ENCODE data around the gene CDC37L1. TPM values are rescaled to one million over a fixed set of nuclear protein-coding genes. Genes with fewer than 3 reads are reported as not detected.
"Not testable (repeated sequence)": the region's sequence is repeated elsewhere in the genome, so short reads cannot be mapped to it uniquely, and the experiment has no call there.

Gene CDC37L1
- total RNA-seq, 6 experiments from 2014 or later, result 11.0 to 16.5 (median 12.0) TPM

DNA sequence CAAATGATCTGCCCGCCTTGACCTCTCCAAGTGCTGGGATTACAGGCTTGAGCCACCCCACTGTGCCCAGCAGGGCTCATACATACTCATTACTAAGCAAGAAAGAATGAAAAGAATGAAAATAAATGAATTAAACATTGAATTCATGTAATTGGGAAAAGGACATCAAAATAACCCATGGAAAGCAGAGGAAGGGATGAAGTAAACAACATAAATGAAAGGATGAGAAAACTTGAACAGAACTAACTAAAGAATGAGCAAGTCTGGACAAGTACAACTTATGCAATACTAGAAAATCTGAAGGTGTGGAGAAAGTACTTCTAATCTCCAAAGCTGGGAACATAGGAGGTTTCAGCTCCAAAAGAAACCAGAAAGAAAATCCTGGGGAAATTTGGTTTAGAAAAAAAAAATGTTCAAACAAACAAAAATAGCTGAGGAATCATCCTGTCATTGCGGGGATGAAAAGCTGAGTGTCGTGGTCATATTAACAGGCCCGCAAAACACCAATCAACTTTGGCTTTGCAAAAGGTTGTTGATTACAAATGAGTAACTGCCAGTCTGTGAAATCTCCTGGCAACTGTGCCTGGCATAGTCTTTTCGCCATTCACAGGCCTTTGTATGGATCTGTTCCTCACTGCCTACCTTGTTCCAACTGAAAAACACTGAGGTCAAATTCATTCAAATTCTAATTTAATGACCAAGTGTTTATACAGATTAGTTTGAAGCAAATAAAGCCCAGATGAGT lies 63.9 kb downstream of the CDC37L1 start:
- DNase-seq, result no peak
- no peaks in the 10 kb centered on the region for H3K36me3 Mint-ChIP-seq (ENCODE audit: low read depth)
- H3K9me3 Mint-ChIP-seq, result no peaks in the 10 kb centered on the region
- no peak overlapping the region; the same call in 1 of the 2 replicates for H3K4me3 Mint-ChIP-seq
- peak overlapping the region; percentile 27; the same call in 1 of the 2 replicates for H3K27ac Mint-ChIP-seq
- TF ChIP-seq, protein P1, sequence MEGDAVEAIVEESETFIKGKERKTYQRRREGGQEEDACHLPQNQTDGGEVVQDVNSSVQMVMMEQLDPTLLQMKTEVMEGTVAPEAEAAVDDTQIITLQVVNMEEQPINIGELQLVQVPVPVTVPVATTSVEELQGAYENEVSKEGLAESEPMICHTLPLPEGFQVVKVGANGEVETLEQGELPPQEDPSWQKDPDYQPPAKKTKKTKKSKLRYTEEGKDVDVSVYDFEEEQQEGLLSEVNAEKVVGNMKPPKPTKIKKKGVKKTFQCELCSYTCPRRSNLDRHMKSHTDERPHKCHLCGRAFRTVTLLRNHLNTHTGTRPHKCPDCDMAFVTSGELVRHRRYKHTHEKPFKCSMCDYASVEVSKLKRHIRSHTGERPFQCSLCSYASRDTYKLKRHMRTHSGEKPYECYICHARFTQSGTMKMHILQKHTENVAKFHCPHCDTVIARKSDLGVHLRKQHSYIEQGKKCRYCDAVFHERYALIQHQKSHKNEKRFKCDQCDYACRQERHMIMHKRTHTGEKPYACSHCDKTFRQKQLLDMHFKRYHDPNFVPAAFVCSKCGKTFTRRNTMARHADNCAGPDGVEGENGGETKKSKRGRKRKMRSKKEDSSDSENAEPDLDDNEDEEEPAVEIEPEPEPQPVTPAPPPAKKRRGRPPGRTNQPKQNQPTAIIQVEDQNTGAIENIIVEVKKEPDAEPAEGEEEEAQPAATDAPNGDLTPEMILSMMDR (IDR thresholded peaks at IDR 0.05), result no peak
- H3K4me1 Mint-ChIP-seq (ENCODE audit: low read depth), result peaks cover 30% of the 10 kb centered on the region
- no peaks in the 10 kb centered on the region for H3K27me3 Mint-ChIP-seq (ENCODE audit: insufficient read depth)

GRCh38 chr9:4746278-4747030 lies 67.1 kb downstream of the CDC37L1 start:
- peaks cover 36% of the 10 kb centered on the region for H3K4me1 Mint-ChIP-seq (ENCODE audit: low read depth)

GRCh38 chr9:4748612-4749011 lies 69.2 kb downstream of the CDC37L1 start:
- Mint-ChIP-seq H3K36me3 (ENCODE audit: low read depth) (no peaks in the 10 kb centered on the region), H3K4me1 (ENCODE audit: low read depth) (peaks cover 16% of the 10 kb centered on the region; the same call in 1 of the 2 replicates), H3K27ac (no peak overlapping the region), H3K9me3 (no peaks in the 10 kb centered on the region), H3K27me3 (ENCODE audit: insufficient read depth) (no peaks in the 10 kb centered on the region; the same call in 1 of the 2 replicates), H3K4me3 (no peak overlapping the region)
- no peak for DNase-seq
- TF ChIP-seq, protein P1 (IDR thresholded peaks at IDR 0.05), result no peak

More at GRCh38 chr9:4746278-4747030, 67.1 kb downstream of the CDC37L1 start:
- no peak overlapping the region for H3K27ac Mint-ChIP-seq
- no peaks in the 10 kb centered on the region for H3K9me3 Mint-ChIP-seq
- no peak overlapping the region for H3K4me3 Mint-ChIP-seq
- H3K27me3 Mint-ChIP-seq (ENCODE audit: insufficient read depth), result no peaks in the 10 kb centered on the region
- DNase-seq, result no peak
- TF ChIP-seq, protein P1 (IDR thresholded peaks at IDR 0.05), result no peak
- no peaks in the 10 kb centered on the region for H3K36me3 Mint-ChIP-seq (ENCODE audit: low read depth)

- peak; percentile 56 for DNase-seq
- TF ChIP-seq, protein P1 (IDR thresholded peaks at IDR 0.05), result peak; percentile 80
- Mint-ChIP-seq H3K4me3 (no peak overlapping the region), H3K27ac (no peak overlapping the region), H3K27me3 (ENCODE audit: insufficient read depth) (peaks cover 2% of the 10 kb centered on the region; the same call in 1 of the 2 replicates), H3K4me1 (ENCODE audit: low read depth) (peaks cover 21% of the 10 kb centered on the region), H3K36me3 (ENCODE audit: low read depth) (no peaks in the 10 kb centered on the region), H3K9me3 (no peaks in the 10 kb centered on the region)
Observed at GRCh38 chr9:4750023-4750673, 70.8 kb downstream of the CDC37L1 start.

DNA sequence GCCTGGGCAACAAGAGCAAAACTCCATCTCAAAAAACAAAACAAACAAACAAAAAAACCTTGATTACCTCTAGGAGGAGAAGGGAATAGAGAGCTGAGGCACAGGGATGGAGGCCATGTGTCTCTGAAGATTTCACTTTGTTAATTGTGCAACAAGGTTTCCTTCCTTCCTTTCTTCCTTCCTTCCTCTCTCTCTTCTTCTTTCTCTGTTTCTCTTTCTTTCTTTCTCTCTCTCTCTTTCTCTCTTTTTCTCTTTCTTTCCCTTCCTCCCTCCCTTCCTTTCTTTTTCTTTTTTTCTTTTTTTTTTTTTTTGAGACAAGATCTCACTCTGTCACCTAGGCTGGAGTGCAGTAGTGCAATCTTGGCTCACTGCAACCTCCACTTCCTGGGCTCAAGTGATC lies 75.2 kb downstream of the CDC37L1 start:
- H3K4me1 Mint-ChIP-seq (ENCODE audit: low read depth), result peaks cover 20% of the 10 kb centered on the region
- H3K4me3 Mint-ChIP-seq; H3K9me3 Mint-ChIP-seq; DNase-seq; H3K36me3 Mint-ChIP-seq (ENCODE audit: low read depth); H3K27ac Mint-ChIP-seq; H3K27me3 Mint-ChIP-seq (ENCODE audit: insufficient read depth): not testable (repeated sequence)
